CD4-positive, alpha-beta T cell treated with Interleukin-12 subunit alpha and Interleukin-12 subunit beta, for 1 hour (primary cell): Measurements from ENCODE around the gene PAK5.

Experiments
- DNase-seq: peaks from one replicate; pipeline ENCODE4 v3.0.0-alpha.2; 2020

The PAK5 gene

GRCh38 chr20:9775176-9775575 lies 63.7 kb downstream of the PAK5 start:
- DNase-seq: no peak

GRCh38 chr20:9769954-9770353 lies 68.9 kb downstream of the PAK5 start:
- DNase-seq: no peak

DNA sequence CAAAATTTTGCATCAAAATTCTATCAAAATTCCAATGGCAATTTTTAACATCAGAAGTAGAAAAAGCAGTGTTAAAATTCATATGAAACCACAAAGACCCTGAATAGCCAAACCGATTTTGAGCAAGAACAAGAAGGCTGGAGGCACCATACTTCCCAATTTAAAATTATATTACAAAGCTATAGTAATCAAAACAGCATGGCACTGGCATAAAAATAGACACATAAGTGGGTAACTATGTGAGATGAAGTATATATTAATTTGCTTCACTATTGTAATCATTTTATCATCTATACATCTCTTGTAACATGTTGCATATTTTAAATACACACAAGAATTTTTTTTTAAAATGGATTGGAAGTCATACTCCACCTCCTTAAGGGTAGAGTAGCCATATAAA lies 77.4 kb downstream of the PAK5 start:
- no peak for DNase-seq

DNA sequence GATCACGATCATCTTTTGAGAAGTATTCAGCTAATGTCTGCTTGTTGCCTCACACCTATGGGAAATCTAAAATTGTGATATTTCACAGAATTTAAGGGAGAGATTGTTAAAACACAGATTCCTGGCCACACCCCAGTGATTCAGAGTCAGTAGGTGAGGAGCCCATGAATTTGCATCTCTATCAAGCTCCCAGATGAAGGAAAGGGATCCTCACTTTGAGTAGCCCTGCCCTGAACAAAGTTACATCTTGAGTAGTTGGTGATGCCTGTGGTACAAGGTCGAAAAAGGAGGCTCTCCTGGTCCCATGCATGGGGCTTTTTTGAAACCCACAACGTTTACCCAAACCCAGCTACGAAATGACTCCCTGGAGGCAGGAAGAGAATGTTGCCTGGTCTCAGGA lies 79.5 kb downstream of the PAK5 start:
- no peak for DNase-seq

DNA sequence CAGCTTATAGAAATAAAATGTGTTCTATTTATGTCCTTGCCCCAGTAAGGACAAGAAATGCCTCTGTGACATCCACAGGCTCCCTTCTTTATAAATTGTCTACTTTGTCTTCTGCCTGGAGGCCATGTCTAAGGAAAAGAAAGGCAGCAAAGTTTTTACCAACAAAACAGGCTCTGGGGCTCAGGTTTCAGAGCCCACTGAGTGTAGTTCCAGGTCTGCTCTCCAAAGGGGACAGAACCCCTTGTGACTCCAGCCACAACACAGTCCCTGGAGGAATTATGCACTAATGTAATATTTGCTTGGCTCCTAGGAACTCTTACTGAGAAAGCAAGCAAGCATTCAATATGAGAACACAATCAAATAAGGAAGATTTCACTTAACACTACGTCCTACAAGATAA lies 80.1 kb downstream of the PAK5 start:
- DNase-seq: no peak

DNA sequence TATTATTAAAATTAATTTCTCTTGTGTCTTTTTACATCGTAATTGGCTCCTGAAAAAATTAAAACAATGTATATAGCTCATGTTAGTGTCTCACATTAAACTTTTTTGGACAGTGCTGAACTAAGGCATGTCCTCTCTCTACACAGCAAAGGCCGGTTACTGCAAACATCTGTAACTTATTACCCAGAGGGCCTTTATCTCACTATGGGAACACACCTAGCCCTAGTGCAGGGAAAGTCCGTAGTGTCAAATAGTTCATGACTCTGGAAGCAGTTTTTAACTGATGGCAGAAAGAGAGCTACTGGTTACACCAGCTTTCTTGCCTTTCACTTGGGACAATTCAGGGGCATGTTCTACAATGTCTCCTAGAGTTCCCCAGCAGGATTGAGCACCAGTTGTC lies 82.2 kb downstream of the PAK5 start:
- no peak for DNase-seq

DNA sequence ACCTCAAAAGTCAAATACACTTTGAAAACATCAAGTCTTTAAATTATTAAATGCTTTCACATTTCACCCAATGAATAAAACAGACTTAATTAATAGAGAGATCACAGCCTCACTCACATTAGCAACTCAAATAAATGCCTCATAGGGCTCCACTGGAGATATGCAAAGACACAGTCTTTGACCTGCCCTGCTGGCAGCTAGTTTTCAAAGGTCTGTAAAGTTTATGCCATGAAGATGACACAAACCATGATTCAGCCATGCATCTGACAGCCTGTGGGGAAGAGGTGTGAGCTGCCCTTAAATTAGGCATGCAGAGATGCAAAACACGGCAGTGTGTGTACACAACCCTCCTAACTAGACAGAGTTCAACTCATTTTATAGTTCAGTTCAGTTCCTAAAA lies 83.6 kb downstream of the PAK5 start:
- no peak for DNase-seq

DNA sequence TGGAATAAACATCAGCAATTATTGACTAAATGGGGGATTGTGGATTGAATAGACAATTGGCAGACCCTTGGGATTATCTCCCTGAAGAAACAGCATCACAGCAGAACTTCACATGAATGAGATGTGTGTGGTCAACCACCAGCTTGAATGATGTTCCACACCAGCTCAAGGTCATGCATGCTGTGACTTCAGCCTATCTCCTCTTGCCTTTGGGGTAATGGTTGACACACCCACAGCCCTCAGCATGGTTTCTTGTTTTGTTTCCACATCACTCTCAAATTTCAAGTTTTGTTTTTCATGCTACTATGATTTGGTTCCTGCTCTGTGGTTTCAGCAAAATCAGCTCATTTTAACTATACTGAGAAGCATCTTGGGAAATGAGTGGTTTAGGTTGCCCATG lies 94.3 kb downstream of the PAK5 start:
- DNase-seq: no peak

- no peak for DNase-seq
Observed at GRCh38 chr20:9743871-9744270, 95.0 kb downstream of the PAK5 start.

GRCh38 chr20:9742821-9743220 lies 96.1 kb downstream of the PAK5 start:
- no peak for DNase-seq

DNA sequence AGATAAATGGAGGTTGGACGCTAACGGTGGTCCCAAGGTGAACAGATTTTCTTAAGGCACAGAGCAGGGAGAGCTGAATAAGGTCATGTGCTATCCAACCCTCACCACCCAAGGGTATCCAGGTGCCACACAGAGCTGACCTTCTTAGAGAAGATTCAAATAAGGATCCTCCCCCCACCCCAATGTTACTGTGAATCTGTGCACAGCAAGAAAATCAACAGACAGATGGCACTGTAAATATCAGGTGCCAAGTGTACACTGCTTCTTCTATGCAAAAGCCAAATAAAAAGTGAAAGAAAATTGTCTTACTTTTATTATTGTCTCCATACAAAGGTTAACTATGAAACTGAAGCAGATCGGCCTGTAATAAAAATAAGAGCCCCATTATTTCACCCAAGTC lies 96.9 kb downstream of the PAK5 start:
- no peak for DNase-seq

DNA sequence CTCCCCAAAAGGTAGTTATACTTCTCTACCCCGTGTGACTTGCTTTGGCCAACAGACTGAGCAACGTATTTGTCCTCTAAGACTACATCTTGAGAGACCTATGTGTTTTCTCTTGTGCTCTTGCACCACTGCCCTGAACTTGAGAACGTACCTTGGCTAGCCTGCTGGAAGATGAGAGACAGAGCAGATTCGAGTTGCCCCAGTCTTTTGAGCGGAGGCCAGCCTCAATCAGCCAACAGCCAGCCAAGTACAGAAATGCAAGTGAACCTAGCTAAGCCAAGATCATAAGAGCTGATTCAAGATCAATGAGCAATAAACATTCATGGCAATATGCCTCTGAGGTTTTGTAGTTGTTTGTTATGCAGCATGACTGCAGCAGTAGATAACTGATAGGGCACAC lies 98.4 kb downstream of the PAK5 start:
- no peak for DNase-seq

DNA sequence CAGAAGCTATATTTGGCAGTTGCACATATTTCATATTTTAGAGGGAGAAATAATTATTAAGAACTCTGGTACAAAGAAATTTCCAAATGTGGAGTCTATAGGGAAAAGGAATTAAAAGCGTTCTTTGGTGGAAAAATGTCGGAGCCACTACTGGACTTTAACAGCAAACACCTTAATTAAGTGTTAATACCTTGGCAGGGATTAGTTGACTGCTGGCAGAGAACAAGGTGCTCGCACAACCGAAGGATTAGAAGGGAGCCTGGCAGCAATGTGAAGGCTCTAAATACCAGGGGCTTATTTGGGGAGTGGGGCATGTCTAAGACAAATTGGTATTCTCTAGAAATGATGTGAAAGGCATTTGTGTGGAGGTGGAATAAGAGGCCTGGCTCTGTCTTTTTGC lies 98.9 kb downstream of the PAK5 start:
- DNase-seq: no peak

- DNase-seq: no peak
Observed at GRCh38 chr20:9736373-9736772, 102.5 kb downstream of the PAK5 start.

DNA sequence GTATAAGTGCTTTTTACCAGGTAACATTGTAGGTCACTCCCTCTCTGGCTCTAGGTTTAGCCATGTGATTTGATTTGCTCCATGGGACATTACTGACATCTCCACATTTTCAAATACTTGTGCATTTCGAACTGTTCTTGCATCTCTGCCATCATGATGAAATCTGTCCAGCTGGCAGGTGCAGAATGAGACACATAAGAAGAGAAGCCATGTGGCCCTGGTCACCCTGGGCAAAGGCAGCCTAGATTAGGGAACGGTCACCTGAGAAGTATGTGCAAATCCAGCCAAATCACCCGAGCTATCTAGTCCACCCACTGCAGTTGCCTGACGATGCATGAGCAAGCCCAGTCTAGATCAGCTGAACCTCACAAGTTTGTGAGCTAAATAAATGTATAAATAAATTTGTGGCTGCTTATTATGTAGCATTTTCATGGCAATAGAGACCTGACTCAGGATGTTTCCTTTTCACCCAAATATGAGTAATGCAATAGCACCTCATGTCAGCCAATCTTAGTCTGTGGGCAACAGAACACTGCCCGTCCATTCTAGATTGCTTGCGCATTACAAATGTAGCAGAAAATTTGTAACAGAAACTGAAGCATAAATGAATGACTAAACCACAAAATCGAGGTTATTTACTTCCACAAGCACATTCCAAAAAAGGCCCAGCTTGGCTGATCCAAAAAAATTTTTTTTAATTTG lies 115.2 kb downstream of the PAK5 start:
- DNase-seq: no peak

- no peak for DNase-seq
Observed at GRCh38 chr20:9711872-9712271, 127.0 kb downstream of the PAK5 start.

DNA sequence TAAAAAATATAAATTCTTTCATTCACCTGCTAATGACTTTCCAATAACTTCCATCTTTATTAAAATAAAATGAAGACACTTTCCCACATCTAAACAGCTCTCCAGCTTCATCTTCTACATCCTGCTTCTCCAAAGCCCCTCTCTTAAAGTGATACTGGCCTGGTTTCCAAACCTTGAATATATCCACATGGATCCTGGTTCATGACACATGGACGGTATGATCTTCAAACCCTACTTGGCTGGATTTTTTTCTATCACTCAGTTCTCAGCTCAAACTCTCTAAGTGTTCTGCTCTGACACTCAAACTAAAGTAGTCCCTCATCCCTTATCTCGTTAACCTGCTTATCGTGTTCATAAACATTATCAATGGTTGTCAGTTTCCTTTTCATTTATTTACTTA lies 128.2 kb downstream of the PAK5 start:
- DNase-seq: no peak

GRCh38 chr20:9705722-9706476 lies 133.0 kb downstream of the PAK5 start:
- DNase-seq: no peak

GRCh38 chr20:9699181-9699580 lies 139.7 kb downstream of the PAK5 start:
- no peak for DNase-seq

DNA sequence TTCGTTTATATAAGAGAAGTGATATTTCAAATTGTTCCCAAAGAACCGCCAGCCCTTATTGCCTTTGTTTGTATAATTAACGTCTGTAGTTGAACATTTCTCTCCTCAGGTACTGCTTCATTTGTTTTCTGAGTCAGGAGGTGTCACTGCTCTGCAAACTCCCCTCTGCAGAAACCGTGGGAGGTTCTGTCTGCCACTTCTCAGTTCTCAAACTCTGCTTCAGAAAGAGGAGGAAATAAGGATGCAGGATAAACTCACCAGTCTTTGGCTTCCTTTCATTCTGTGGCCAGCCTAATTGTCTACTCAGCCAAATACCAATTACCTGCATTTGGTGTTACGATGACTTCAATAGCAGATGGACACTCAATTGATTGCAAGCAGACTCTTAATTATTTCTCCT lies 149.8 kb downstream of the PAK5 start:
- no peak for DNase-seq

GRCh38 chr20:9686866-9687265 lies 152.0 kb downstream of the PAK5 start:
- no peak for DNase-seq

DNA sequence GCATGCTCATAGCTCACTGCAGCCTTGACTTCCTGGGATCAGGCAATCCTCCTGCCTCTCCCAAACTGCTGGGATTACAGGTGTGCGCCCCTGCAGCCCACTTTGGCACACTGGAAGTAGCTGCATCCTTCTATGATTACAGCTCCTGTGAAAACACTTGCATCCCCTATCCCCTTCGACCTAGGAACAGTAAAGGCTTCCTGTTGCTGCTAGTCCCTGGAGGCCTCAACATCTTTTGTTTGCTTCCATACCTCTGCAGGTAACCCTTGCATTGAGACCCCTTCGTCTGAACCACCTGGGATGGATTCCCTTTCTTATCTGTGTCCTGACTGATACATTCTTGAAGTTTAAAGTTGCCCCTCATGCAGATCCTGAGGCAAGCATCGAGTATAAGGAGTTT lies 152.4 kb downstream of the PAK5 start:
- no peak for DNase-seq

GRCh38 chr20:9686001-9686400 lies 152.9 kb downstream of the PAK5 start:
- no peak for DNase-seq

GRCh38 chr20:9685011-9685410 lies 153.9 kb downstream of the PAK5 start:
- DNase-seq: no peak

DNA sequence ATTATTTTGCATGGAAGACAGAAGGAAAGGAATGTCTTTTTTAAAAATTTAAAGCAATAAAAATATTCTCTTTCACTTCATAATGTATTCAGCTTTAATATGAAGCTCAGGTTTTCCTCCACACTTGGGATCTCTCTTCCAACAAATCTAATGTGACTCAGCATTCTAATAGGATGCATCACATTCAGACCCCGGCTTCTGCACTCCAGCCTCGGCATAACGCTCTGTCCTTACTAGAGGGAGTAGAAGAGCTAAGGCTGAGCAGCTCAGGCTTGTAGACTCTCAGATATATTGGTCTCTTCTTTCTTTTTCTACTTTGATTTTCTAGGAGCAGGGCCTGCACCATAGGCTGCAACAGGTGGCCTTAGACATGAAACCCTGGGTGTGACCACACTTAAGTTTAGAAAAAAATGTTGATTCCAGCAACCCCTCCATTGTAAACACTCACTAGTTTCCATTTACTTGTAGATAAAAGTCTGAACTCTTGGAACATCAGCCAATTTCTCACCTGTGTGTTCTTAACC lies 161.7 kb downstream of the PAK5 start:
- no peak for DNase-seq
